Colonic mucosa (tissue), 4 donors: ENCODE measurements around the gene AGBL4. TPM values are rescaled to one million over a fixed set of nuclear protein-coding genes. Genes with fewer than 3 reads are reported as not detected.

Experiments
- DNase-seq: peaks from one replicate; pipeline ENCODE4 v3.0.0-alpha.2; 2020
- H3K27ac ChIP-seq: fragments of 200-600 bp; one replicate; pipeline ENCODE4 v1.8.0; 2021
- H3K27me3 ChIP-seq: fragments of 200-600 bp; one replicate; pipeline ENCODE4 v1.8.0; 2021
- H3K36me3 ChIP-seq: fragments of 200-600 bp; one replicate; pipeline ENCODE4 v1.8.0; 2021
- H3K4me1 ChIP-seq: fragments of 200-600 bp; one replicate; pipeline ENCODE4 v1.8.0; 2021; ENCODE audit warnings: mild to moderate bottlenecking
- H3K4me3 ChIP-seq: fragments of 200-600 bp; one replicate; pipeline ENCODE4 v1.8.0; 2021
- H3K9ac ChIP-seq, 2 donors: one replicate each; pipeline ENCODE4 v1.7.0; 2013; ENCODE audit warnings: control low read depth in 2 of 2, low read depth in 2 of 2, low read length in 2 of 2
- H3K9me3 ChIP-seq: fragments of 200-600 bp; one replicate; pipeline ENCODE4 v1.8.0; 2021
- intact Hi-C: fragments of 100-400 bp; cut with DNase I; formaldehyde crosslinking; loops from one replicate; pipeline ENCODE4 v1.14.1; 2022
- total RNA-seq, 2 donors: library from RNA; stranded (reverse); fragmentation: NEBNext Ultra II Directional in 1 of 2; extraction: Animal tissue kit (Norgen Biotek cat#: 25700) in 1 of 2; gene quantifications; one replicate each; pipeline ENCODE4 v1.2.1, GENCODE V29; 2021
- TF ChIP-seq, protein P1 (sequence below): fragments of 200-600 bp; IDR thresholded peaks from one replicate; pipeline ENCODE4 v1.8.0; 2022; ENCODE audit warnings: antibody characterized with exemption, mild to moderate bottlenecking
- donor health status: healthy.
- donor health status: DM: no; HTN: no; CAD: no.
- donor health status: DM: no; HTN: no; CAD: no.

The AGBL4 gene
- total RNA-seq, 2 donors from 2014 or later: 0.24 to 0.30 TPM

GRCh38 chr1:48851638-48852037 lies 1172.1 kb downstream of the AGBL4 start:
- TF ChIP-seq, protein P1, sequence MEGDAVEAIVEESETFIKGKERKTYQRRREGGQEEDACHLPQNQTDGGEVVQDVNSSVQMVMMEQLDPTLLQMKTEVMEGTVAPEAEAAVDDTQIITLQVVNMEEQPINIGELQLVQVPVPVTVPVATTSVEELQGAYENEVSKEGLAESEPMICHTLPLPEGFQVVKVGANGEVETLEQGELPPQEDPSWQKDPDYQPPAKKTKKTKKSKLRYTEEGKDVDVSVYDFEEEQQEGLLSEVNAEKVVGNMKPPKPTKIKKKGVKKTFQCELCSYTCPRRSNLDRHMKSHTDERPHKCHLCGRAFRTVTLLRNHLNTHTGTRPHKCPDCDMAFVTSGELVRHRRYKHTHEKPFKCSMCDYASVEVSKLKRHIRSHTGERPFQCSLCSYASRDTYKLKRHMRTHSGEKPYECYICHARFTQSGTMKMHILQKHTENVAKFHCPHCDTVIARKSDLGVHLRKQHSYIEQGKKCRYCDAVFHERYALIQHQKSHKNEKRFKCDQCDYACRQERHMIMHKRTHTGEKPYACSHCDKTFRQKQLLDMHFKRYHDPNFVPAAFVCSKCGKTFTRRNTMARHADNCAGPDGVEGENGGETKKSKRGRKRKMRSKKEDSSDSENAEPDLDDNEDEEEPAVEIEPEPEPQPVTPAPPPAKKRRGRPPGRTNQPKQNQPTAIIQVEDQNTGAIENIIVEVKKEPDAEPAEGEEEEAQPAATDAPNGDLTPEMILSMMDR: no peak

GRCh38 chr1:48848035-48848434 lies 1175.7 kb downstream of the AGBL4 start:
- Histone ChIP-seq H3K27me3 (no peaks in the 10 kb centered on the region), H3K9me3 (no peaks in the 10 kb centered on the region), H3K4me3 (no peak overlapping the region), H3K9ac (no peak overlapping the region), H3K36me3 (no peaks in the 10 kb centered on the region), H3K4me1 (no peaks in the 10 kb centered on the region), H3K27ac (no peak overlapping the region)
- intact Hi-C loops: no loop called here
- TF ChIP-seq, protein P1: no peak
- no peak for DNase-seq

More at GRCh38 chr1:48851638-48852037, 1172.1 kb downstream of the AGBL4 start:
- no peak for DNase-seq
- intact Hi-C loops: no loop called here
- no peak overlapping the region for H3K27ac ChIP-seq
- H3K9me3 ChIP-seq: no peaks in the 10 kb centered on the region
- H3K27me3 ChIP-seq: no peaks in the 10 kb centered on the region
- H3K4me3 ChIP-seq: no peak overlapping the region
- no peaks in the 10 kb centered on the region for H3K4me1 ChIP-seq
- H3K9ac ChIP-seq: no peak overlapping the region
- H3K36me3 ChIP-seq: no peaks in the 10 kb centered on the region

DNA sequence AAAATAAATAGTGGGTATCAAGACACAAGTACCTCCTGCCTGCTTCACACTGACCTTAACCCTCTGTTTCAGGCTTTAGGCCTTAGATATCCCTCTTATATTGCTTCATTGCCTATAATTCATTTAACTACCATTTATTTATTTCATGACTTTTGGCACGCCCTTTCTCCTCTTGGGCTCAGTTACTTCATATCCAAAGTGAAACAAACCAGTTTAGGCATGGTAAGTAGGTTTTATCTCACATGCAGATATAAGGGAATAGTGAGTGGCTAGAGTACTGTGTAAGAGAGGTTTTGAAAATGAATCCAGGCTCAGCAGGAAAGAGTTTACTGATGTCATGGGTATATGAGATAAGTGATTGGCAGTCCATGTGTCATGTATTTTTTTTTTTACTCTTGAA lies 1177.3 kb downstream of the AGBL4 start:
- no peak overlapping the region for H3K9ac ChIP-seq
- H3K36me3 ChIP-seq: no peaks in the 10 kb centered on the region
- TF ChIP-seq, protein P1: no peak
- no peak overlapping the region for H3K27ac ChIP-seq
- intact Hi-C loops: no loop called here
- no peak overlapping the region for H3K4me3 ChIP-seq
- no peak for DNase-seq
- no peaks in the 10 kb centered on the region for H3K9me3 ChIP-seq
- no peaks in the 10 kb centered on the region for H3K27me3 ChIP-seq
- H3K4me1 ChIP-seq: no peaks in the 10 kb centered on the region

DNA sequence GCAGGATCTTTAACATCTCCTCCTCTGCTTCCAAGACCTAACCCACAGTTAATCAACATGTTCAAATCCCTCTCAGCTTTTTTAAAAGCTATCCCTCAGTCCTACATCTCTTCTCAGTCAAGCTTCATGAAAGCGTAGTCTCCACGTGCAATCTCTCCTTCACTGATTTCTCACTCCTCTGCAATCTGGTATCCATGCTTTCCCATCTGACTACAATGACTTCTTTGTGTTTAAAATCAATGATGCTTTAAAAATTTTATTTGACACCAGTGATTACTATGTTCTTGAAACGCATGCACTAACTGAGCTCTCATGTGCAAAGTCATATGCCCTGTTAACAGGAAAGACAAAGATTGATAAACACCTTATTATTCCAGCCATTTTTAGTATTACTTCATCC lies 1179.6 kb downstream of the AGBL4 start:
- DNase-seq: no peak
- intact Hi-C loops: no loop called here
- H3K9me3 ChIP-seq: no peaks in the 10 kb centered on the region
- TF ChIP-seq, protein P1: no peak
- no peak overlapping the region for H3K4me3 ChIP-seq
- H3K27ac ChIP-seq: no peak overlapping the region
- no peaks in the 10 kb centered on the region for H3K36me3 ChIP-seq
- H3K4me1 ChIP-seq: no peaks in the 10 kb centered on the region
- no peaks in the 10 kb centered on the region for H3K27me3 ChIP-seq
- no peak overlapping the region for H3K9ac ChIP-seq

DNA sequence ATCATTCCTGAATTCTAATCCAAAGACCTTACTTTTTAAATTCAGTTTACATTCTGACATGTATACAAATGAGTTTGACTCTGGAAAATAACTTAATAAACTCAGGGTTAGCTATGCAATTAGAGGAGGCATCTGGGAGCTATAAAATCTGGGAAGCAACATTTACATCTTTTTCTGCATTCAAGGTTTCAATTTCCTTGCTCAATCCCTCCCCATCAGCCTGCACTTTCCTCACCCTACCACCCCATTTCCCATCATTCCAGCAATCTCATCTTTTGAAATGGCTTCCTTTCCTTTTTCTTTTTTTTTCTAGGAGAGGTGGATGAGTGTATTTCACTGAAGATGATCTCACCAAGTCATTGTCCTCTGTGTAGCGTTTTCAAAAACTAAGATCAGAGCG lies 1181.8 kb downstream of the AGBL4 start:
- Histone ChIP-seq H3K27ac (no peak overlapping the region), H3K9me3 (no peaks in the 10 kb centered on the region), H3K9ac (no peak overlapping the region), H3K27me3 (no peaks in the 10 kb centered on the region), H3K36me3 (no peaks in the 10 kb centered on the region), H3K4me1 (no peaks in the 10 kb centered on the region), H3K4me3 (no peak overlapping the region)
- no peak for DNase-seq
- intact Hi-C loops: no loop called here
- TF ChIP-seq, protein P1: no peak

- Histone ChIP-seq H3K9ac (no peak overlapping the region), H3K27me3 (no peaks in the 10 kb centered on the region), H3K36me3 (no peaks in the 10 kb centered on the region), H3K4me1 (no peaks in the 10 kb centered on the region), H3K27ac (no peak overlapping the region), H3K9me3 (no peaks in the 10 kb centered on the region), H3K4me3 (no peak overlapping the region)
- TF ChIP-seq, protein P1: no peak
- DNase-seq: no peak
- intact Hi-C loops: no loop called here
Measured at GRCh38 chr1:48841461-48841860, 1182.3 kb downstream of the AGBL4 start.
